Esophagus squamous epithelium (tissue), 5 donors: Measurements from ENCODE around the gene POTEC. TPM values are rescaled to one million over a fixed set of nuclear protein-coding genes. Genes with fewer than 3 reads are reported as not detected.
"Not testable (repeated sequence)": the region's sequence is repeated elsewhere in the genome, so short reads cannot be mapped to it uniquely, and the experiment has no call there.

Experiments
- DNase-seq: peaks from one replicate; lab custom pipeline; 2025; lab: John Stamatoyannopoulos, UW
- H3K27ac ChIP-seq, 4 donors: fragments of 200-600 bp; sonication (generic); one replicate each; pipeline ENCODE4 v1.5.1; 2016 to 2019; ENCODE audit warnings: mild to moderate bottlenecking in 1 of 4
- H3K27me3 ChIP-seq, 4 donors: fragments of 200-600 bp; sonication (generic); 1 replicate in 3 of 4; 2 replicates in 1 of 4; pipeline versions ENCODE4 v1.5.1 to v1.6.0; 2017 to 2021; ENCODE audit warnings: antibody characterized with exemption in 1 of 4
- H3K36me3 ChIP-seq, 3 donors: fragments of 200-600 bp; sonication (generic); one replicate each; pipeline ENCODE4 v1.5.1; 2016 to 2019
- H3K4me1 ChIP-seq, 3 donors: fragments of 200-600 bp; sonication (generic); one replicate each; pipeline ENCODE4 v1.5.1; 2017 to 2019
- H3K4me3 ChIP-seq, 4 donors: fragments of 200-600 bp; sonication (generic); 1 replicate in 3 of 4; 2 replicates in 1 of 4; pipeline ENCODE4 v1.5.1; 2016 to 2019; ENCODE audit warnings: mild to moderate bottlenecking in 2 of 4, moderate library complexity in 1 of 4
- H3K9me3 ChIP-seq, 3 donors: fragments of 200-600 bp; sonication (generic); one replicate each; pipeline ENCODE4 v1.5.1; 2016 to 2019
- POLR2A ChIP-seq, 4 donors: fragments of 450-650 bp; IDR thresholded peaks; one replicate each; pipeline ENCODE4 v1.6.1; 2017; ENCODE audit warnings: antibody characterized with exemption in 4 of 4, mild to moderate bottlenecking in 4 of 4, moderate library complexity in 3 of 4
- WGBS, 2 donors: methylation state at CpG; one replicate each; pipeline ENCODE4 v1.1.5; 2018; 5-methylcytosine and 5-hydroxymethylcytosine counted together
- intact Hi-C: fragments of 100-400 bp; cut with DNase I; formaldehyde crosslinking; loops from one replicate; pipeline ENCODE4 v1.15.0; 2022
- total RNA-seq, 4 donors: library from RNA; depleted of rRNA; stranded (reverse); fragments of >200 nt; gene quantifications; one replicate each; pipeline ENCODE4 v1.1.0, GENCODE V29; 2016
- TF ChIP-seq, protein P1 (sequence below), 6 experiments: fragments of 450-650 bp in 4 of 6; fragments of 200-600 bp in 2 of 6; sonication (generic) in 2 of 6; IDR thresholded peaks; one replicate each; pipeline ENCODE4 v1.5.1; 2016 to 2019; ENCODE audit warnings: antibody characterized with exemption in 6 of 6, mild to moderate bottlenecking in 4 of 6, moderate library complexity in 4 of 6
- donor health status: DM: yes; HTN: yes; CAD: no.

POTEC gene
- total RNA-seq = not detected

DNA sequence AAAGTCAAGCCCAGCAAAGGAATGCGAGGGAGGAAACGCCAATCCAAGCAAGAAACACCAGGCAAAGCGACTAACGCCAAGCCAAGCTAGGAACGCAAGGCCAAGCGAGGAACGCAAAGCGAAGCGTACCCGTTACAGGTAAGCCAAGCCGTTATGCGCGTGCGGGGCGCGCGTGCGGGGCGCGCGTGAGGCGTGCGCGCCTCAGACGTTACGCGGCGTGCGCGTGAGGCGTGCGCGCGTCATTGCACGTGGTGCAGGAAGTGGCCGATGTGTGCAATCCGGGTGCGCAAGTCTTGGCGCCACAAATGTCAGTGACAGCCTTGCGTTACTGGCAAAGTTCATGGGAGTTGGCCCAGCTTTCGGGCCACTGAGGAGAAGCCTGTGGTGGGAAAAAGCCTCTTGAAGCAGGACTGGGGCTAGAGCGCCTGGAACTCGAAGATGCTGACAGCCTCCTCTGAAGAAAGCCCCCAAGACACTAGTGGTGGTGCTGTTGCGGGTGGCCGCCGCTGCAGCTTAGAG lies at the start of gene POTEC:
POTEC (minus strand) TSS at position 155 of the 519 bp plus-strand sequence. CDS start 454 bp downstream, outside the sequence.
- H3K4me3 ChIP-seq, intact Hi-C loops, H3K27me3 ChIP-seq, H3K9me3 ChIP-seq, H3K27ac ChIP-seq, H3K4me1 ChIP-seq, DNase-seq, H3K36me3 ChIP-seq: not testable (repeated sequence)
- 93% methylated on average over 6 to 35 of the region's 46 CpGs for WGBS, 2 donors

GRCh38 chr18:14577971-14578370 lies 34.6 kb upstream of the POTEC start:
- Histone ChIP-seq H3K4me3 (no peak overlapping the region), H3K27me3 (no peaks in the 10 kb centered on the region), H3K4me1 (no peaks in the 10 kb centered on the region), H3K27ac (no peak overlapping the region), H3K9me3 (no peaks in the 10 kb centered on the region), H3K36me3 (no peaks in the 10 kb centered on the region)
- TF ChIP-seq, protein P1, sequence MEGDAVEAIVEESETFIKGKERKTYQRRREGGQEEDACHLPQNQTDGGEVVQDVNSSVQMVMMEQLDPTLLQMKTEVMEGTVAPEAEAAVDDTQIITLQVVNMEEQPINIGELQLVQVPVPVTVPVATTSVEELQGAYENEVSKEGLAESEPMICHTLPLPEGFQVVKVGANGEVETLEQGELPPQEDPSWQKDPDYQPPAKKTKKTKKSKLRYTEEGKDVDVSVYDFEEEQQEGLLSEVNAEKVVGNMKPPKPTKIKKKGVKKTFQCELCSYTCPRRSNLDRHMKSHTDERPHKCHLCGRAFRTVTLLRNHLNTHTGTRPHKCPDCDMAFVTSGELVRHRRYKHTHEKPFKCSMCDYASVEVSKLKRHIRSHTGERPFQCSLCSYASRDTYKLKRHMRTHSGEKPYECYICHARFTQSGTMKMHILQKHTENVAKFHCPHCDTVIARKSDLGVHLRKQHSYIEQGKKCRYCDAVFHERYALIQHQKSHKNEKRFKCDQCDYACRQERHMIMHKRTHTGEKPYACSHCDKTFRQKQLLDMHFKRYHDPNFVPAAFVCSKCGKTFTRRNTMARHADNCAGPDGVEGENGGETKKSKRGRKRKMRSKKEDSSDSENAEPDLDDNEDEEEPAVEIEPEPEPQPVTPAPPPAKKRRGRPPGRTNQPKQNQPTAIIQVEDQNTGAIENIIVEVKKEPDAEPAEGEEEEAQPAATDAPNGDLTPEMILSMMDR (IDR thresholded peaks at IDR 0.05) = no peak
- no peak for TF ChIP-seq POLR2A (IDR thresholded peaks at IDR 0.05)
- no peak for DNase-seq
- intact Hi-C loops = no loop called here
- 55 to 60% methylated on average over 3 of the region's 3 CpGs for WGBS, 2 donors

GRCh38 chr18:14559502-14559901 lies 16.1 kb upstream of the POTEC start:
- H3K27ac ChIP-seq, H3K27me3 ChIP-seq, H3K36me3 ChIP-seq, DNase-seq, H3K4me1 ChIP-seq, intact Hi-C loops, H3K9me3 ChIP-seq, H3K4me3 ChIP-seq: not testable (repeated sequence)
- no CpG with 5 or more reads among the region's 2 CpGs for WGBS, 2 donors

DNA sequence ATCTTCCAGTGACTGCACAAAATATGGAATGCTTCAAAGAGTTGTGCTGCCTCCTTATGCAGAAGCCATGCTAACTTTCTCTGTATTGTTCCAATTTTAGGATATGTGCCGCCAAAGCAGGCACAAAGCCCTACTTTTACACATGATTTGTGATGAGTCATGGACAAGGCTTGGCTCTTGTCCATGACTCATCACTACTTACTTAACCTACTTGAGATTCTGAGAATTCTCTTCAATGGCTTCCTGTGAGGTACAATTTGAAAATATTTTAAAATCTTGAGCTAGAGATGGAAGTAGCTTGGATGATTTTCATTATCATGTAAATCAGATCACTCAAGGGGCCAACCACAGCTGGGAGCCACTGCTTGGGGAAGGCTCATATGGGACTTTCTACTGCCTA lies 11.7 kb downstream of the POTEC start:
- WGBS, 2 donors = no CpG with 5 or more reads among the region's 1 CpG
- intact Hi-C loops, H3K9me3 ChIP-seq, H3K36me3 ChIP-seq, H3K27me3 ChIP-seq, H3K4me1 ChIP-seq, H3K27ac ChIP-seq, DNase-seq, H3K4me3 ChIP-seq: not testable (repeated sequence)

- WGBS, 2 donors = 0% methylated on average over 1 of the region's 3 CpGs
- H3K9me3 ChIP-seq, H3K4me3 ChIP-seq, H3K27me3 ChIP-seq, H3K36me3 ChIP-seq, H3K27ac ChIP-seq, H3K4me1 ChIP-seq, intact Hi-C loops, DNase-seq: not testable (repeated sequence)
These were observed 32.7 kb downstream of the POTEC start for GRCh38 chr18:14510707-14511106.

DNA sequence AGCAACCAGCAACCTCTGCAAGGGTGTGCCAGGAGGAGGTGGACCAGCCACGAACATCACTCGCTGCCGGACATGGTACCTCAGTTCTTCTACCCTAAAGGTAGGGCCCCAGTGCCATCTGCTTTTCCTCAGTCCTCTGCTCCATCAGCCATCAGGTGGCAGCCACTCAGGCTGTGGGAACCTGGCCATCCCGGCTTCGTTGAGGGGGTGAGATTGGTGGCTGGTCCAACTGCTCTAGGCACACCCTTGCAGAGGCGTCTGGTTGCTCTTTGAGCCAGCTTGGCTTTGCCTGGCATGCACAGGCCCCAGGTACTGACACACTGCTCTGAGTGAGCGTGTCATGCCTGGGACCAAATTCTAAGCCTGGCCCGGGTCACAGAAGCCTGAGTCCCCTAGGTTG lies 39.7 kb downstream of the POTEC start:
- H3K4me1 ChIP-seq, intact Hi-C loops, H3K27ac ChIP-seq, H3K9me3 ChIP-seq, H3K27me3 ChIP-seq, DNase-seq, H3K4me3 ChIP-seq, H3K36me3 ChIP-seq: not testable (repeated sequence)
- WGBS, 2 donors = 80 to 90% methylated on average over 1 to 2 of the region's 8 CpGs

GRCh38 chr18:14501894-14502293 lies 41.5 kb downstream of the POTEC start:
- H3K36me3 ChIP-seq, intact Hi-C loops, H3K27me3 ChIP-seq, H3K9me3 ChIP-seq, DNase-seq, H3K4me3 ChIP-seq, H3K4me1 ChIP-seq, H3K27ac ChIP-seq: not testable (repeated sequence)
- 60% methylated on average over 1 of the region's 4 CpGs for WGBS, 2 donors

DNA sequence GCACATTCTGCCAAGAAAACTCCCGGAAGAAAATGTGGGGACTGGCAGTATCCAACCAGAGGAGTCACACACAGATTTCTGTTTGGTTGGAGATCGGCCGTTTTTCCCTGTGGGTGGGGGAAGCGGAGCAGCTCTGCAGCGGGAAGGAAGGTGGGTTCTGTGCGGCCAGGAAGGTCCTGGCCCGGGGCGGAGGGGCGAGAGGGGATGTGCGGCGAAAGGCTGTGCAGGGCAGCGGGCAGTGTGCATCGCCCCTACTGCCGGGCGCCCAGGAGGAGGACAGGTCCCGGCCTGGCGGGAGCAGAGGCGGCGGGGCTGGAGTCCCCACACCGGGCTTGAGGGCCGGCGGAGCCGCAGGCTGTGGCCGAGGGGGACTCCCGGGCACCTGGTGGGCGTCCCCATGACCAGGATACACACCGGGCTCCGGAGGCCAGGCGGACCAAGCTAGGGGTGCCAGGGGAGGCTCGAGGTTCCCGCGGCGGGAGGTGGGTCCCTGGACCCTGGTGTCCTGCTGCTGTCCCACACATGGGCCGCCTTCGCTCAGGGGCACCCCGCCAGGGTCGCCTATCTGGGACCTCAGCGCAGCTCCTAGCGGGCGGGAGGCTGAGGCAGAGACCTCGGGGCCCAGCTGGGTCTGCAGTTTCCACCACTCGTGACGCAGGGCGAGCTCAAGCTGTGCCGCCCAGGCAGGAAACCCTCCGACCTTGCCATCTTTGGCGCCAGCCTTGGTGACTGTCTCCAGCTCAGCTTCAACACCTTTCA lies 54.0 kb downstream of the POTEC start:
- H3K36me3 ChIP-seq, H3K27me3 ChIP-seq, intact Hi-C loops, H3K4me1 ChIP-seq, DNase-seq, H3K27ac ChIP-seq, H3K9me3 ChIP-seq, H3K4me3 ChIP-seq: not testable (repeated sequence)
- WGBS, 2 donors = 73 to 79% methylated on average over 7 to 19 of the region's 47 CpGs

DNA sequence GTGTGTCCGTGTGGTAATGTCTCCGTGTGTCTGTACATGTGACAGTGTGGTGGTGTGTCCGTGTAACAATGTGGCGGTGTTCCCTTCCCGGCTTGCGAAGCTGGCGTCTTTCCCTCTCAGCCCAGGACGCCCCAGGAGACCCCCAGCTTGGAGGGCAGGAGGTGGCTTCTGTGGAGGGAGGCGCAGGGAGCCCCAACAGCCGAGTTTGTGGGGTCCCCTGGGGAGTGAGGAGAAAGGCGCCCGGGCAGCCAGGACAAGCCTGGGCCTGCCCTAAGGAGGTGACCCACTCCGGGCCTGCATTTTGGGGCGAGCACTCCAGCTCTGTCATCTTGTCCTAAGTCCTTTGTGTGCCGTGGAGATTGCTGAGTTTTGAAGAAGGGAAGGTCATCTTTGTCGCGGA lies 54.6 kb downstream of the POTEC start:
- H3K36me3 ChIP-seq, H3K27me3 ChIP-seq, H3K4me3 ChIP-seq, H3K4me1 ChIP-seq, DNase-seq, H3K27ac ChIP-seq, intact Hi-C loops, H3K9me3 ChIP-seq: not testable (repeated sequence)
- 81 to 100% methylated on average over 2 to 10 of the region's 17 CpGs for WGBS, 2 donors

DNA sequence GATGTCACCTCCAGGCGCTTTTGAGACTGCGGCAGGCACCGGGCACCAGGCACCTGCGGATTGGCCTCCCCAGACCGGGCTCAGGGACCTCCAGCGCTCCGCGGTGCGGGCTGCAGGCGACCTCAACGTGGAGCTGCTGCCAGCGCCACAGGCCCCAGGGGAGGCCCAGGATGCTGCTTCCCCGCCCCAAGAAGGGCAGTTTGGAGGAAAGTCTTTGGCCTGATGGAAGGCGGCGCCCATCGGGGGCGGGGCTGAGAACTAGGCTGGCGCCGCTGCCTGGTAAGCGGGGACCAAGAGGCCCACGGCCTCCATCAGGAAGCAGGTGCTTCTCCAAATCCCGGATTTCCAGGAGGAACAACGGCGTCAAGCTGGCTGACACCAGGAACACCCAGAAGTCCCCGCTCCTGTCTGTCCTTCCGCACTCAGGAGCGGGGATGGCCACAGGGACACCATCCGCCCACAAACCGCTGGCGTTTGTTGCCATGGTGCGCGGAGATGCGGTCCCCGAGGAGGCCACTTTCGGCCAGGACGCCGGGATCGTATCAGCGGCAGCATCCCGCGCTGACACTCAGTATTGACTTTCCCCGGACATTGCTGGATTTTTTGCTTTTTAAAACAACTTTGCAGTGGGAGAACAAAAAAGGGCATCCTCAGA lies 56.3 kb downstream of the POTEC start:
- intact Hi-C loops = not testable (repeated sequence)

GRCh38 chr18:14479076-14479475 lies 64.3 kb downstream of the POTEC start:
- H3K4me1 ChIP-seq, intact Hi-C loops, H3K36me3 ChIP-seq, H3K27ac ChIP-seq, H3K27me3 ChIP-seq, H3K9me3 ChIP-seq, DNase-seq, H3K4me3 ChIP-seq: not testable (repeated sequence)
- 50 to 95% methylated on average over 1 to 2 of the region's 18 CpGs for WGBS, 2 donors

More for the DNA sequence above, 56.3 kb downstream of the POTEC start:
- H3K36me3 ChIP-seq, H3K4me3 ChIP-seq, DNase-seq, H3K27me3 ChIP-seq, H3K27ac ChIP-seq, H3K9me3 ChIP-seq, H3K4me1 ChIP-seq: not testable (repeated sequence)
- WGBS, 2 donors = 96% methylated on average over 8 of the region's 42 CpGs; no CpG with 5 or more reads in 1 of the 2 donors

DNA sequence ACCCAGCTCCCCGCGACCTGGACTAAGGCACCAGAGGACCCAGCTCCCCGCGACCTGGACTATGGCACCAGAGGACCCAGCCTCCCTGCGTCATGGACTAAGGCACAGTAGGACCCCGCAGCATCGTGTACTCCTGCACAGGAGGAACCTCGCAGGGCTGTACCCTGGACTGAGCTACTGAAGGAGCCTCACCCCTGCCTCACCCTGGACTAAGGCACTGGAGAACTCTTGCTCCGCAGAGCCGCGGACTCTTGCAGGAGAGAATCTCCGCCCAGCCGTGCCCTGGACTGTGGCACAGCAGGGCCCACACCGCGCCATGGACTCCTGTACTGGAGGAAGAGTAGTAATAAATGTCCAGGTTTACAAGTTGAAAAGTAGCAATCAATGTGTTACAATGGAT lies 67.9 kb downstream of the POTEC start:
- DNase-seq, H3K9me3 ChIP-seq, H3K4me3 ChIP-seq, H3K27me3 ChIP-seq, intact Hi-C loops, H3K27ac ChIP-seq, H3K4me1 ChIP-seq, H3K36me3 ChIP-seq: not testable (repeated sequence)
- 91% methylated on average over 6 of the region's 15 CpGs; no CpG with 5 or more reads in 1 of the 2 donors for WGBS, 2 donors
